ENCODE measurements around the gene CEP83.

The CEP83 gene

DNA sequence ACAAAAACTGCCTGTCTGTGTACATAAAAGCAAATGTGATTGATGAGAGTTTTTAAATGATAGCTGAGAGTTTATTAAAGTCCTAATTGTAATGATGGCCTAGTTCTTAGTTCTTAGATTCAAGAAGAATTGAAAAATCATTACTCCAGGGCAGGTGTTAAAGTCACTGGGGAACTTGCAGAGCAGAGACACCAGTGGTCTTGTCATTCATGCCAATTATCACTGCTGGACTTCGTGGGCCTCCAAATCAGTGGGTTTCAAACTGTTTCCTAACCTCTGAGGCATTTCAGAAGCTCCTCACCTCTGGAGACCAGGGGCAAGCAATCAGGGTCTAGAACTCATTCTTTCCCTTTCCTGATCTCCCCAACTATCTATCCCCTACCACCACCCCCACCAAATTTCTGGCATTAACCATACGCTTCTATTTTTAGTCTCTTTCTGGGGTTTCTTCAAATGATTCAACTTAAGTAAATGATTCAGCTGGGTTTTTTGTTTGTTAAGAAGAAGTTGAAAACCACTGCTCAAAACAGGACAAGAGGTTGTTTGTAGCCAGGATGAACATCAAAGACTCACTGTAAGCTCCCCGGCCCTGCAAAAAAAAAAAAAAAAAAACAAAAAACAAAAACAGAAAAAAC is 80.1 kb downstream of the CEP83 start:
- no peak for ATAC-seq
- TF ChIP-seq, protein P1, sequence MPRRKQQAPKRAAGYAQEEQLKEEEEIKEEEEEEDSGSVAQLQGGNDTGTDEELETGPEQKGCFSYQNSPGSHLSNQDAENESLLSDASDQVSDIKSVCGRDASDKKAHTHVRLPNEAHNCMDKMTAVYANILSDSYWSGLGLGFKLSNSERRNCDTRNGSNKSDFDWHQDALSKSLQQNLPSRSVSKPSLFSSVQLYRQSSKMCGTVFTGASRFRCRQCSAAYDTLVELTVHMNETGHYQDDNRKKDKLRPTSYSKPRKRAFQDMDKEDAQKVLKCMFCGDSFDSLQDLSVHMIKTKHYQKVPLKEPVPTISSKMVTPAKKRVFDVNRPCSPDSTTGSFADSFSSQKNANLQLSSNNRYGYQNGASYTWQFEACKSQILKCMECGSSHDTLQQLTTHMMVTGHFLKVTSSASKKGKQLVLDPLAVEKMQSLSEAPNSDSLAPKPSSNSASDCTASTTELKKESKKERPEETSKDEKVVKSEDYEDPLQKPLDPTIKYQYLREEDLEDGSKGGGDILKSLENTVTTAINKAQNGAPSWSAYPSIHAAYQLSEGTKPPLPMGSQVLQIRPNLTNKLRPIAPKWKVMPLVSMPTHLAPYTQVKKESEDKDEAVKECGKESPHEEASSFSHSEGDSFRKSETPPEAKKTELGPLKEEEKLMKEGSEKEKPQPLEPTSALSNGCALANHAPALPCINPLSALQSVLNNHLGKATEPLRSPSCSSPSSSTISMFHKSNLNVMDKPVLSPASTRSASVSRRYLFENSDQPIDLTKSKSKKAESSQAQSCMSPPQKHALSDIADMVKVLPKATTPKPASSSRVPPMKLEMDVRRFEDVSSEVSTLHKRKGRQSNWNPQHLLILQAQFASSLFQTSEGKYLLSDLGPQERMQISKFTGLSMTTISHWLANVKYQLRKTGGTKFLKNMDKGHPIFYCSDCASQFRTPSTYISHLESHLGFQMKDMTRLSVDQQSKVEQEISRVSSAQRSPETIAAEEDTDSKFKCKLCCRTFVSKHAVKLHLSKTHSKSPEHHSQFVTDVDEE (CRISPR knock-in tag; IDR thresholded peaks at IDR 0.05): no peak
- no peak for TF ChIP-seq CSDC2 (CRISPR knock-in tag; IDR thresholded peaks at IDR 0.05)
- no peak for TF ChIP-seq ZNF565 (CRISPR knock-in tag; conservative IDR thresholded peaks at IDR 0.05; ENCODE audit: low read depth)
- no peak for TF ChIP-seq TCF4 (CRISPR knock-in tag; IDR thresholded peaks at IDR 0.05; ENCODE audit: borderline replicate concordance)
- TF ChIP-seq TOX (CRISPR knock-in tag; IDR thresholded peaks at IDR 0.05; ENCODE audit: borderline replicate concordance): no peak
- TF ChIP-seq PPARA (CRISPR knock-in tag; IDR thresholded peaks at IDR 0.05; ENCODE audit: borderline replicate concordance): no peak
- no peak for TF ChIP-seq RARB (CRISPR knock-in tag; IDR thresholded peaks at IDR 0.05)
- TF ChIP-seq ESRRG (CRISPR knock-in tag; IDR thresholded peaks at IDR 0.05): no peak
- TF ChIP-seq GLIS3 (CRISPR knock-in tag; IDR thresholded peaks at IDR 0.05): no peak
- TF ChIP-seq ZC3H10 (CRISPR knock-in tag; IDR thresholded peaks at IDR 0.05): no peak

DNA sequence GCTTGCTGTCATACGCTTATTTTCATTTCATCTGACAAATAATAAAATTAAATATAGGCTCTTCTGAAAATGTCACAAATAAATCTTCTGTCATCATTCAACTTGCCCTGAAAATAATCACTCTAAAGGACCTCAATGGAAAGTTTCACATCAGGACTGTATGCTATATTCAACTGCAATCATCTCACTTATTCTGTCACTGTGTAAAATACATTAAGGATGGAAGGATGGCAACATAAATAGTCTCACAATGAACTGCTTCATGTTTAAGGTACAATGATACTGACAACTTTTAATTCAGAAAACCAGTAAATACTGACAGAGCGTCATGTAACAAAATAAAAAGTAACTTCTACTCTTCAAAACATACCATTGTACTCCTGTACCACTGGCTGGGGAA is 82.1 kb downstream of the CEP83 start:
- TF ChIP-seq ZNF70 (CRISPR knock-in tag; IDR thresholded peaks at IDR 0.05) (no peak), ZNF565 (CRISPR knock-in tag; conservative IDR thresholded peaks at IDR 0.05; ENCODE audit: low read depth) (no peak), GLIS3 (CRISPR knock-in tag; IDR thresholded peaks at IDR 0.05) (no peak), ESRRG (CRISPR knock-in tag; IDR thresholded peaks at IDR 0.05) (no peak), OSR1 (CRISPR knock-in tag; IDR thresholded peaks at IDR 0.05) (no peak), TOX (CRISPR knock-in tag; IDR thresholded peaks at IDR 0.05; ENCODE audit: borderline replicate concordance) (no peak), BACH2 (CRISPR knock-in tag; IDR thresholded peaks at IDR 0.05; ENCODE audit: borderline replicate concordance) (no peak), ZFP30 (CRISPR knock-in tag; IDR thresholded peaks at IDR 0.05) (no peak), RARB (CRISPR knock-in tag; IDR thresholded peaks at IDR 0.05) (no peak), PPARA (CRISPR knock-in tag; IDR thresholded peaks at IDR 0.05; ENCODE audit: borderline replicate concordance) (no peak), CSDC2 (CRISPR knock-in tag; IDR thresholded peaks at IDR 0.05) (no peak), ZC3H10 (CRISPR knock-in tag; IDR thresholded peaks at IDR 0.05) (no peak), SNAI2 (CRISPR knock-in tag; IDR thresholded peaks at IDR 0.05) (no peak), TCF4 (CRISPR knock-in tag; IDR thresholded peaks at IDR 0.05; ENCODE audit: borderline replicate concordance) (no peak), ISL1 (CRISPR knock-in tag; IDR thresholded peaks at IDR 0.05) (no peak), ZNF8 (CRISPR knock-in tag; IDR thresholded peaks at IDR 0.05) (no peak)
- TF ChIP-seq, protein P1 (CRISPR knock-in tag; IDR thresholded peaks at IDR 0.05): no peak
- TF ChIP-seq, protein P2, sequence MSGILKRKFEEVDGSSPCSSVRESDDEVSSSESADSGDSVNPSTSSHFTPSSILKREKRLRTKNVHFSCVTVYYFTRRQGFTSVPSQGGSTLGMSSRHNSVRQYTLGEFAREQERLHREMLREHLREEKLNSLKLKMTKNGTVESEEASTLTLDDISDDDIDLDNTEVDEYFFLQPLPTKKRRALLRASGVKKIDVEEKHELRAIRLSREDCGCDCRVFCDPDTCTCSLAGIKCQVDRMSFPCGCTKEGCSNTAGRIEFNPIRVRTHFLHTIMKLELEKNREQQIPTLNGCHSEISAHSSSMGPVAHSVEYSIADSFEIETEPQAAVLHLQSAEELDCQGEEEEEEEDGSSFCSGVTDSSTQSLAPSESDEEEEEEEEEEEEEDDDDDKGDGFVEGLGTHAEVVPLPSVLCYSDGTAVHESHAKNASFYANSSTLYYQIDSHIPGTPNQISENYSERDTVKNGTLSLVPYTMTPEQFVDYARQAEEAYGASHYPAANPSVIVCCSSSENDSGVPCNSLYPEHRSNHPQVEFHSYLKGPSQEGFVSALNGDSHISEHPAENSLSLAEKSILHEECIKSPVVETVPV (CRISPR knock-in tag; IDR thresholded peaks at IDR 0.05): no peak
- TF ChIP-seq, protein P3, sequence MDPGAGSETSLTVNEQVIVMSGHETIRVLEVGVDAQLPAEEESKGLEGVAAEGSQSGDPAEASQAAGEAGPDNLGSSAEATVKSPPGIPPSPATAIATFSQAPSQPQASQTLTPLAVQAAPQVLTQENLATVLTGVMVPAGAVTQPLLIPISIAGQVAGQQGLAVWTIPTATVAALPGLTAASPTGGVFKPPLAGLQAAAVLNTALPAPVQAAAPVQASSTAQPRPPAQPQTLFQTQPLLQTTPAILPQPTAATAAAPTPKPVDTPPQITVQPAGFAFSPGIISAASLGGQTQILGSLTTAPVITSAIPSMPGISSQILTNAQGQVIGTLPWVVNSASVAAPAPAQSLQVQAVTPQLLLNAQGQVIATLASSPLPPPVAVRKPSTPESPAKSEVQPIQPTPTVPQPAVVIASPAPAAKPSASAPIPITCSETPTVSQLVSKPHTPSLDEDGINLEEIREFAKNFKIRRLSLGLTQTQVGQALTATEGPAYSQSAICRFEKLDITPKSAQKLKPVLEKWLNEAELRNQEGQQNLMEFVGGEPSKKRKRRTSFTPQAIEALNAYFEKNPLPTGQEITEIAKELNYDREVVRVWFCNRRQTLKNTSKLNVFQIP (CRISPR knock-in tag; IDR thresholded peaks at IDR 0.05; ENCODE audit: borderline replicate concordance, low read depth): no peak
- TF ChIP-seq, protein P4, sequence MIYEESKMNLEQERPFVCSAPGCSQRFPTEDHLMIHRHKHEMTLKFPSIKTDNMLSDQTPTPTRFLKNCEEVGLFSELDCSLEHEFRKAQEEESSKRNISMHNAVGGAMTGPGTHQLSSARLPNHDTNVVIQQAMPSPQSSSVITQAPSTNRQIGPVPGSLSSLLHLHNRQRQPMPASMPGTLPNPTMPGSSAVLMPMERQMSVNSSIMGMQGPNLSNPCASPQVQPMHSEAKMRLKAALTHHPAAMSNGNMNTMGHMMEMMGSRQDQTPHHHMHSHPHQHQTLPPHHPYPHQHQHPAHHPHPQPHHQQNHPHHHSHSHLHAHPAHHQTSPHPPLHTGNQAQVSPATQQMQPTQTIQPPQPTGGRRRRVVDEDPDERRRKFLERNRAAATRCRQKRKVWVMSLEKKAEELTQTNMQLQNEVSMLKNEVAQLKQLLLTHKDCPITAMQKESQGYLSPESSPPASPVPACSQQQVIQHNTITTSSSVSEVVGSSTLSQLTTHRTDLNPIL (CRISPR knock-in tag; IDR thresholded peaks at IDR 0.05; ENCODE audit: low read depth): no peak

More for the DNA sequence above, 82.1 kb downstream of the CEP83 start:
- ATAC-seq: no peak
